GM10248 (cell line): ENCODE results near the gene ZNF771.

Source experiments
- CTCF ChIA-PET: fragments of 300-600 bp; sonication (Branson Sonifier 250); formaldehyde crosslinking; extraction: SDS; loops from one replicate; lab custom pipeline; 2021; ENCODE audit warnings: antibody characterized with exemption; lab: Yijun Ruan, JAX
- POLR2A ChIA-PET: fragments of 350-650 bp; sonication (Branson Sonifier 250); formaldehyde crosslinking; extraction: SDS; loops from one replicate; lab custom pipeline; 2020; ENCODE audit warnings: antibody characterized with exemption; lab: Yijun Ruan, JAX
- DNase-seq: peaks from one replicate; pipeline ENCODE4 v3.0.0; 2012; ENCODE audit errors: extremely low spot score
- TF ChIP-seq, protein P1 (sequence below): IDR thresholded peaks from 2 replicates; pipeline ENCODE4 v1.5.1; 2012; ENCODE audit warnings: mild to moderate bottlenecking, low read depth; ENCODE audit errors: extremely low read depth, missing control alignments, control extremely low read depth

ZNF771 gene

DNA sequence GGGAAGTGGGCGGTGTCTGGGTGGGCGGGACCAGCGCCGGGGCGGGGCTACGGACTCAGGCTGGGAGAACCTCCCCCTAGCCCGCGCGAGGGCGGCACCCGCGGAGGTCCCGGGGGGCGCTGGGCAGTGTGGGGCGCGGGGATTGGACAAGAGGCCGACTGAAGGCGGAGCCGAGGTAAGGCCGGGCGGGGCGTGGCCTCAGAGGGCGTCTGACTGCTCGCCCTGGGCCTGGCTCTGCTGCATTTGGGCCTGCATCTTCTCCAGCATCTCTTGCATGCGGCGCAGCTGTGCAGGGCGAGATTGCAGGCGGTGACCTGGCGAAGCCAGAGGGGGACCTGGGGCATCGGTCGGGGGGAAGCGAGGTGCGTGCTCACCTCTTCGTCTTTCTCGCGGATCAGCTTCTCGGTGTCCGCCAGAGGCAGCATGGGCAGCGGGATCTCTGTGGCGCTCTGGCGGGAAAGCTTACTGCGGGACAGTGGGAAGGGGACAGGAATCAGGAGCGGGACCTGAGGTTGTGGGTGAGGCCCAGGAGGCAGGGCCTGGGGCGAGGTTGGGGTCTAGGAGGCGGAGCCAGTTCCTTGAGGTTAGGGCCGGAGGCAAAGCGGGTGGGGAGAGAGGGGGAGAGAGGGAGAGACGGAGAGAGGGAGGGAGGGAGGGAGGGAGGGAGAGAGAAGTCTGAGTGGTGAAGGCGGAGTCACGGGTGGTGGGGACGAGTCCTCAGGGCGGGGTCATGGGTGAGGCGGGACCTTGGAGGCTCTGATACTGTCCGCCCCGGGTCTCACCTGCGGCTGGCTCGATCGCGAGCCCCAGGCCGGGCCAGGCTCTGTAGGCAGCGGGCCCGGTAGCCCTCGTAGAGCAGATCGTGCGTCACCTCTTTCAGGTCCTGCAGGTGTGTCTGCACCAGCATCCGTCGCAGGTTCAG is 28.9 kb upstream of the ZNF771 start:
- POLR2A ChIA-PET: interaction anchor here (0.6 to 1.6 kb wide), 5 partner anchors 8 to 288 kb away, joined by 3 to 6 read pairs (median 4); partner anchors contain the start of gene ZNF48
- CTCF ChIA-PET: interaction anchor here (0.6 to 1.6 kb wide), 4 partner anchors 16 to 287 kb away, joined by 3 read pairs; partner anchors contain the start of gene TBX6
- TF ChIP-seq, protein P1, sequence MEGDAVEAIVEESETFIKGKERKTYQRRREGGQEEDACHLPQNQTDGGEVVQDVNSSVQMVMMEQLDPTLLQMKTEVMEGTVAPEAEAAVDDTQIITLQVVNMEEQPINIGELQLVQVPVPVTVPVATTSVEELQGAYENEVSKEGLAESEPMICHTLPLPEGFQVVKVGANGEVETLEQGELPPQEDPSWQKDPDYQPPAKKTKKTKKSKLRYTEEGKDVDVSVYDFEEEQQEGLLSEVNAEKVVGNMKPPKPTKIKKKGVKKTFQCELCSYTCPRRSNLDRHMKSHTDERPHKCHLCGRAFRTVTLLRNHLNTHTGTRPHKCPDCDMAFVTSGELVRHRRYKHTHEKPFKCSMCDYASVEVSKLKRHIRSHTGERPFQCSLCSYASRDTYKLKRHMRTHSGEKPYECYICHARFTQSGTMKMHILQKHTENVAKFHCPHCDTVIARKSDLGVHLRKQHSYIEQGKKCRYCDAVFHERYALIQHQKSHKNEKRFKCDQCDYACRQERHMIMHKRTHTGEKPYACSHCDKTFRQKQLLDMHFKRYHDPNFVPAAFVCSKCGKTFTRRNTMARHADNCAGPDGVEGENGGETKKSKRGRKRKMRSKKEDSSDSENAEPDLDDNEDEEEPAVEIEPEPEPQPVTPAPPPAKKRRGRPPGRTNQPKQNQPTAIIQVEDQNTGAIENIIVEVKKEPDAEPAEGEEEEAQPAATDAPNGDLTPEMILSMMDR: no peak
- DNase-seq: peak; percentile 98

DNA sequence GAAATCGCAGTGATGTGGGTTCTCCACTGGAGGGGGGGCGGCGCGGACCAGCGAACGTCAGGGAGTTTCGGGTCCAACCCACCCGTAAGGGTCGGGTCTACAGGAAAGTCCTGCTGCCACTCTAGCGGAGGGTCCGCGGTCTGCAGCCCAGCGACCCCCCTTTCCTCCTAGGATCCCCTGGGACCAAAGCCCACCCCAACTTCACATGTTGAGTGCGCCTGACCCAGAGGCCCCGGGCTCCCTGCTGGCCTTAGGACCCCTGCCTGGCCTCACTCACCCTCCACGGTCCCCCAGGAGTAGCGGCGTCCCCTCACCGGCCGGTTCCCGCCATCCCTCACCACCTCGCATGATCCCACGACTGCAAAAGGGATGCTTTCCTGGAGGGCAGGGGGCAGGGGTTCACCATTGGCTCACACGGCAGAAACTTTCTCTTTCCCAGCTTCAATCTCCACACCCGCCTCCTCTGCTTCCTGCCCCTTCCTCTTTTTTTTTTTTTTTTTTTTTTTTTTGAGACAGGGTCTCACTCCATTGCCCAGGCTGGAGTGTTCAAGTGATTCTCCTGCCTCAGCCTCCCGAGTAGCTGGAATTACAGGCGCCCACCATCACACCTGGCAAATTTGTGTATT is 28.1 kb upstream of the ZNF771 start:
- ChIA-PET POLR2A (interaction anchor here (0.6 to 1.6 kb wide), 3 partner anchors 8 to 253 kb away, joined by 4 to 6 read pairs (median 4); no protein-coding TSS in a partner anchor), CTCF (interaction anchor here (1.2 to 4.7 kb wide), 3 partner anchors 8 to 31 kb away, joined by 3 to 23 read pairs (median 5); partner anchors contain the start of gene ZNF48)
- DNase-seq: no peak
- TF ChIP-seq, protein P1: no peak

DNA sequence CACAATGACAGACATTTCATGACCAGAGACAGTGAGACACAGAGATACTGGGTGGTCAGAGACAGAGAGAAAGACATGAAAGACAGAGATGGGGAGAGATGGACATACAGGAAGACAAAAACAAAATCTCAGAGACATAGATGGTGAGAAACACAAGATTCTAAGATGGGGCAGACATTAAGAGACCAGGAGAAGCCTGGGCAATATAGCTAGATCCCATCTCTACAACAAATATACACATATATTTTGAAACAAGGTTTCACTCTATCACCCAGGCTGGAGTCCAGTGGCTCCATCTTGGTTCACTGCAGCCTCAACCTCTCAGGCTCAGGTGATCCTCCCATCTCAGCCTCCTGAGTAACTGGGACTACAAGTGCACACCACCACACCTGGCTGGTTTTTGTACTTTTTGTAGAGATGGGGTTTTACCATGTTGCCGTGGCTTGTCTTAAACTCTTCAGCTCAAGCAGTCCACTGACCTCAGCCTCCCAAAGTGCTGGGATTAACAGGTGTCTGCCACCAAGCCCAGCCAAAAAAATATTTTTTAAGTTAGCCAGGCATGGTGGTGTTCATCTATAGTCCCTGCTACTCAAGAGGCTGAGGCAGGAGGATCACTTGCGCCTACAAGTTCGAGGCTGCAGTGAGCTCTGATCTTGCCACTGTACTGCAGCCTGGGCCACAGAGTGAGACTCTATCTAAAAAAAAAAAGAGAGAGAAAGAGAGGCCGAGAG is 27.2 kb upstream of the ZNF771 start:
- DNase-seq: no peak
- ChIA-PET CTCF (interaction anchor here (1.1 to 4.7 kb wide), 4 partner anchors 9 to 31 kb away, joined by 3 to 23 read pairs (median 4); partner anchors contain the start of gene ZNF48), POLR2A (interaction anchor here (1.6 kb wide), 1 partner anchor 9 kb away, joined by 4 read pairs; no protein-coding TSS in a partner anchor)
- TF ChIP-seq, protein P1: no peak

DNA sequence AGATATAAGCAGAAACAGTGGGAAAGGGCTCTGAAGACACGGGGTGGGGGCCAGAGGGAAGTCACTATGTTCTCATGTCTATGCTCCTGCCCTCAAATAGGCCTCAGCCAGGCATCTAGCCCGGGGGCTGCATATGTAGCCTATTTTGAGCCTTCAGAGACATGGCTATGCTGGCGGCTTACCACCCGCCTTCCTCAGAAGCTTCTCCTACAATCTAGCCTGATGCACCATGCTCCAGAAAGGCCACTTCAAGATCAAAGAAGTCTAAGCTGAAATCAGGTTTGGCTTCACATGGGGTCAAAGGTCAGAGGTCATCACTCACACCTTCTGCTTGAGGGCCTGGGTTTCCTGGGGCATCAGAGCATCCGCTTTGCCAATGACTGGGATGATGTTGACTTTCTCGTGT is 26.6 kb upstream of the ZNF771 start:
- TF ChIP-seq, protein P1: no peak
- ChIA-PET POLR2A (no interaction called here), CTCF (interaction anchor here (1.1 to 4.7 kb wide), 3 partner anchors 10 to 31 kb away, joined by 3 to 23 read pairs (median 5); partner anchors contain the start of gene ZNF48)
- DNase-seq: no peak

DNA sequence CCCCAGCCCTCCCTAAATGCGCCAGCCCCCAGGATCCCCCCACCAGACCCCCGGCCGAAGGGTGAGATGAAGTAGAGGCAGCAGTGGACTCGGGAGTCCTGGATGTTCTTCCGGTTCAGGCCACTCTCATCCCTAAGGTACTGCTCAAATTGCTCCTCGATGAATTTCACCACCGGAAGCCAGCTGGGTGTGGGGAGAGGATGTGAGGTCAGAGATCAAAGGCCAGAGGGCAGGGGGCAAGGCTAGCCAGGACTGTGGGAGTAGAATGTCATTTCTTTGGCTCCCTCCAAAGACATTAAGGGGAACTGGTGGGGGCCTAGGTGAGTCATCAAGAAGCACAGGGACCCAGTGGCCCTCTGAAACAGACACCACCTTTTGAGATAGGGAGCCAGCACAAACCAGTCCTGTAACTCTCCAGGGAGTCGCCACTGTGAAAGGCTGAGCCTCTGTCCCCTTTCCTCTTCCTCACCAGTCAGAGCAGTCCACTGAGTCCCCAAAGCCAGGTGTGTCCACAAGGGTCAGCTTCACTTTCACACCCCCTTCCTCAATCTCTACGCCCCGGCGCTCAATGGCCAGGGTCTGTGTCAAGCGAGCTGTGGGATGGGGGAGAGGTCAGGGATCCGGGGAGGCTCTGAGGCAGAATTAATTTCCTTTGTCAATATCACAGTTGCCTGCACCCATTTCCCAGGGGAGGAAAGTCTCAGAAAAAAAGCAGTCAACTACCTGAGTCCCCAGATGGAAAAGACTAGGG is 25.9 kb upstream of the ZNF771 start:
- DNase-seq: no peak
- TF ChIP-seq, protein P1: no peak
- CTCF ChIA-PET: interaction anchor here (1.5 to 4.7 kb wide), 4 partner anchors 11 to 48 kb away, joined by 3 to 23 read pairs (median 16); partner anchors contain the start of genes DCTPP1 and ZNF48
- POLR2A ChIA-PET: interaction anchor here (2.1 kb wide), 1 partner anchor 10 kb away, joined by 9 read pairs; the partner anchor contains the start of gene TBC1D10B
